Stimulated activated CD4-positive, alpha-beta T cell treated with anti-CD3 and anti-CD28 coated beads, Interleukin-2, amount 100 ng/mL, for 4 hours (primary cell): Measurements from ENCODE around the gene ARHGAP5.
"Not testable (repeated sequence)": the region's sequence is repeated elsewhere in the genome, so short reads cannot be mapped to it uniquely, and the experiment has no call there.

Source experiments
- DNase-seq: peaks from one replicate; pipeline ENCODE4 v3.0.0-alpha.2; 2020; ENCODE audit warnings: low read depth

ARHGAP5 gene

GRCh38 chr14:32109676-32110547, 32.8 kb downstream of the ARHGAP5 start:
- no peak for DNase-seq

DNA sequence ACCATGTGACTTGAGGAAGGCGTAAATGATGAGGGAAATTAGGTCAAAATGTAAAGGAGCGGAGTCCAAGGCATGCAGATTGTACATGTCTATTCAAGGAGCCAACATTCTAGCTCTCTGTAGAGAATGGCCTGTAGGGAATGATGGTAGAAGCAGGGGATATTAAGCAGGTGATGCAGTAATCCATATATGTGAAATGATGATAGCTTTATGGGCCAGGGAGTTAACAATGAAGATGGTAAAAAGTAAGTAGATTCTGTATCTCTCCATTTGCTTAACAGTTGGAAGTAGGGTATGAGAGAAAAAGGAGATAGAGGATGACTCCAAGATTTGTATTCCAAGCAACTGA, 33.4 kb downstream of the ARHGAP5 start:
- DNase-seq = no peak

- DNase-seq = no peak
These were observed 44.4 kb downstream of the ARHGAP5 start for GRCh38 chr14:32121536-32121935.

DNA sequence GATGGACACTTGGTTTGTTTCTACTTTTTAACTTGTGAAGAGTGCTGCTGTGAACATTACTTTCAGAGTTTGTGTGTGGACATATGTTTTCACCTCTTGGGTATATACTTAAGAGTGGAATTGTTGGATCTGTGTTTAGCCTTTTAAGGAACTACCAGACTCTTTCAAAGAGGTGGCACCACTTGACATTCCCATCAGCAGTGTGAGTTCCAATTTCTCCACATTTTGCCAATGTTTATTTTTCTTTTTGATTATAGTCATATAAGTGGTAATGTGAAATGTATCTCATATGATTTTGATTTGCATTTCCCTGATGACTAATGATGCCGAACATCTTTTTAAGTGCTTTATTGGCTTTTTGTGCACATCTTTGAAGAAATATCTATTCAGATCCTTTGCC, 44.8 kb downstream of the ARHGAP5 start:
- no peak for DNase-seq

GRCh38 chr14:32126899-32127730, 50.0 kb downstream of the ARHGAP5 start:
- DNase-seq = not testable (repeated sequence)

GRCh38 chr14:32127731-32128654, 50.9 kb downstream of the ARHGAP5 start:
- not testable (repeated sequence) for DNase-seq

- no peak for DNase-seq
These were observed 51.6 kb downstream of the ARHGAP5 start for GRCh38 chr14:32128703-32129102.

DNA sequence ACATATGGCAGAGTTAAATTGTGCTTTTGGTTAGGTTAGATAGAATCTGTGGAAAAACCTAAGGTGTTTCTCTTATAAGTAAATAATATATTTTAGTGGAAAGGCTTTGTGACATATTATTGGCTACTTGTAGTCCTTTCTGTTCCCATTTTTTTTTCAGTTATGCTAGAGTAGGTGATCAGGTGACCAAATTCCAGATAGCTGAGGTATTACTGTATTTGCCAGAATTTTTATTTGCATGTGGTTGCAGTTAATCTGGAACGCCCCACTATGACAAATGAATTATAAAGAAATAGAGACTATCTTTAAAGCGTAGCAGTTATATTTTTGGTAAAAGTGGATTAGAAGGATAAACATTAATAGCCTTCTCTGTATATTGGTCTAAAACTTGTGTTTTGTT, 52.0 kb downstream of the ARHGAP5 start:
- DNase-seq = no peak

GRCh38 chr14:32131689-32132088, 54.6 kb downstream of the ARHGAP5 start:
- not testable (repeated sequence) for DNase-seq

GRCh38 chr14:32134448-32135097, 57.5 kb downstream of the ARHGAP5 start:
- DNase-seq = no peak

DNA sequence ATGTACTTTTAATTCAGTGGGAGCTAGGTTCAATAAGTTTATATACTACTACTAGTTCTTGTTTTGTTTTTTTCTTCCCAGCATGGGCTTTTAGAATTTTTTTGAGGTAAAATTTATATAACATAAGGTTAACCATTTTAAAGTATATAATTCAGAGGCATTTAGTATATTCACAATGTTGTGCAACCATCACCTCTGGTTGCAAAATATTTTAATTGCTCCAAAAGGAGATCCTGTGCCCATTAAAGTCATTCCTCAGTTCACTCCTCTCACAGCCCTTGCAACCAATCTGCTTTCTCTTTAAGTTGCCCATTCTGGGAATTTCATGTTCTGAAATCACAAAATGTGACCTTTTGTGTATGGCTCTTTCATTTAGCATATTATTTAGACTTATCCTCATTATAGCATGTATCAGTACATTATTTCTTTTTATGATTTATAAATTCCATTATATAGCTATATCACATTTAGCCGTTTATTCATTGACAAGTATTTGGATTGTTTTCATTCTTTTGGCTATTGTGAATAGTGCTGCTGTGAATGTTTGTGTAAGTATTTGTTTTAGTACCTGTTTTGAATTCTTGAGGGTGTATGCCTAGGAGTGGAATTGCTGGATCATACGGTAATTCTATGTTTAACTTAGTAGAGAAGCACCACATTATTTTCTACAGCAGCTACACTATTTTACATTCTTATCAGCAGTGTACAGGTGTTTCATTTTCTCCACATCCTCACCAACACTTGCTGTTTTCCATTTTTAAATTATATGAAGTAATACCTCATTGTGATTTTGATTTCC, 59.1 kb downstream of the ARHGAP5 start:
- DNase-seq = no peak

- DNase-seq = no peak
These were observed 60.2 kb downstream of the ARHGAP5 start for GRCh38 chr14:32137313-32137712.

DNA sequence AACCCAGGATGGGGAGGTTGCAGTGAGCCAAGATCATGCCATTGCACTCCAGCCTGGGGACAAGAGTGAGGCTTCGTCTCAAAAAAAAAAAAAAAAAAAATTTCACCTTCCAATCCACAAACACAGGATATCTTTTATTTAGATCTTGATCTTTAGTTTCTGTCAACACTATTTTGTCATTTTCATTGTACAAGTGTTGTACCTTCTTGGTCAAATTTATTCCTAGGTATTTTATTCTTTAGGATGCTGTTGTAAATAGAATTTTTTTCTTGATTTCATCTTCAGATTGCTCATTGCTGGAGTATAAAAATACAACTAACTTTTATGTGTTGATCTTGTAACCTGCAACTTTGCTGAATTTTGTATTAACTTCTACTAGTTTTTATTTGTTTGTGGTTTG, 60.8 kb downstream of the ARHGAP5 start:
- no peak for DNase-seq

DNA sequence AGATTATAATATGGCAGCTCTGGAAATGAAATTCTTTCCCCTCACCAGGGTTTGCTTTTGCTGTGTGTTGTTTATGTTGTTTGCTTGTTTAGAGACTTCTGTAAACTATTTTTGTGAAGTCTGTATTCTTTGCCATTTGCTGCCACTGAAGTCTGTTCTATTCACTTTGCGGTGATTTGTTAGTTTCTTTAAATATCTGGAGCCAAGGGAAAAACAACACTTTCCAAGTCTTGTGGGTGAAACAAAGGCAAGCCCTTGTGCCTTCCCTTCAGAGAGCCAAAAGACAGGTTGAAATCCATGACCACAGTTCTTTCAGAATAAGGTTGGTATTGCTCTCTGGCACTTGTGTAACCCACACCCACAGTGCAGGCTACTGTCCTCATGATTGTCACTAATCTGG, 65.2 kb downstream of the ARHGAP5 start:
- no peak for DNase-seq

- no peak for DNase-seq
These were observed 65.8 kb downstream of the ARHGAP5 start for GRCh38 chr14:32142754-32143437.

GRCh38 chr14:32150392-32150791, 73.3 kb downstream of the ARHGAP5 start:
- DNase-seq = no peak

GRCh38 chr14:32166029-32166428, 88.9 kb downstream of the ARHGAP5 start:
- no peak for DNase-seq

GRCh38 chr14:32166924-32167323, 89.8 kb downstream of the ARHGAP5 start:
- DNase-seq = no peak

- no peak for DNase-seq
These were observed 90.8 kb downstream of the ARHGAP5 start for GRCh38 chr14:32167907-32168306.

DNA sequence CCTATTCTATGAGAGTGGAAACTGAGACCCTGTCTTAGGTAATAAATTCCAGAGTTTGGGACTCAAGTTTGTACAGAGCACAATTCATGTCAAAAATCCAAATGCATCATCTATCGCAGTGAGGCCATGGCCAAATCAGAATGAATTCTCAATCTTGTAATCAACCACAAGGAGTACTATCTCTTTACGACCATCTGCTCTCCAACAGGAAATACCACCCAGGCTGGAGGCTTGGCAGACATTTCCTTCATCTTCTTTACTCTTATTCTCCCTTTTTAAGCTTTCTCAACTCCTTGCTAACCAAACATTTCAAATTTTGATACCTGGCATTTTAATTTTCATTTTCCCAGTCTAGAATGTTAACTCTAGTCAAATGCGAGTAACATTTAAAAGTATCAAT, 92.1 kb downstream of the ARHGAP5 start:
- no peak for DNase-seq
